ENCODE data around the gene ADAMTSL3. TPM values are rescaled to one million over a fixed set of nuclear protein-coding genes. Genes with fewer than 3 reads are reported as not detected.

ADAMTSL3 gene
- total and polyA plus RNA-seq, 2 of the 8 experiments (the other 6 are each of a cell fraction or from before 2014, with no cell fraction given), result 0.35 to 1.4 TPM

GRCh38 chr15:83992324-83993031 lies 338.6 kb downstream of the ADAMTSL3 start:
- FAIRE-seq (no peak), DNase-seq (ENCODE audit: low read depth in 1 of 2, low spot score in 2 of 2) (no peak)
- no peak overlapping the region for H3K4ac ChIP-seq (replicated peaks; ENCODE audit: insufficient read length, low read depth, low read length)
- 98% methylated on average over 3 of the region's 3 CpGs; no CpG with 5 or more reads in 1 of the 2 experiments for WGBS, 2 experiments (ENCODE audit: extremely low coverage in 1 of 2, insufficient coverage in 1 of 2, insufficient read length in 1 of 2, insufficient replicate concordance in 2 of 2, low coverage in 1 of 2, low lambda C conversion rate in 2 of 2, missing lambda C conversion rate in 1 of 2)
- no peak overlapping the region for H2AK5ac ChIP-seq (ENCODE audit: low read depth, low read length)
- H3K14ac ChIP-seq (ENCODE audit: insufficient read length), result no peak overlapping the region
- peaks cover 0 to 2% (median 0%) of the 10 kb centered on the region in 4 experiments; a peak in 1 of 7 replicates for H3K27me3 ChIP-seq (replicated peaks in 1 of 4; ENCODE audit: control insufficient read depth in 3 of 4, extremely low read depth in 1 of 4, insufficient read depth in 3 of 4, low read length in 3 of 4)
- H3K23me2 ChIP-seq (ENCODE audit: low read depth, low read length), result no peaks in the 10 kb centered on the region
- ChIA-PET CTCF (ENCODE audit: partially characterized antibody) (interaction anchor here (0.7 to 3.4 kb wide), 8 partner anchors 9 to 319 kb away, joined by 3 to 15 read pairs (median 8); no protein-coding TSS in a partner anchor), POLR2A (ENCODE audit: partially characterized antibody) (no interaction called here)
- no peak overlapping the region for H2BK15ac ChIP-seq (ENCODE audit: low read length)
- no peaks in the 10 kb centered on the region for H3K9me3 ChIP-seq (ENCODE audit: insufficient read depth in 2 of 2, low read depth in 1 of 2, low read length in 1 of 2)
- no peak overlapping the region for H3K9ac ChIP-seq (replicated peaks in 1 of 4; ENCODE audit: extremely low read depth in 1 of 4, low read depth in 3 of 4, low read length in 3 of 4)
- H3K4me2 ChIP-seq (ENCODE audit: insufficient read depth in 1 of 2, low read depth in 2 of 2, low read length in 2 of 2), result no peak overlapping the region
- H3K79me2 ChIP-seq (ENCODE audit: control insufficient read depth in 1 of 2, insufficient read depth in 2 of 2, low read length in 2 of 2), result no peaks in the 10 kb centered on the region
- no peak overlapping the region for H3K23ac ChIP-seq (ENCODE audit: insufficient read length)
- H2AFZ ChIP-seq (ENCODE audit: low read length), result no peak overlapping the region
- H2BK12ac ChIP-seq (ENCODE audit: low read depth, low read length), result no peak overlapping the region
- H3K79me1 ChIP-seq (ENCODE audit: low read depth, low read length), result no peaks in the 10 kb centered on the region
- H4K91ac ChIP-seq (replicated peaks; ENCODE audit: insufficient read length, low read length), result no peak overlapping the region
- H3K56ac ChIP-seq (replicated peaks; ENCODE audit: insufficient read length, low read depth, low read length), result no peak overlapping the region
- no peak overlapping the region for H2BK5ac ChIP-seq (ENCODE audit: low read depth, low read length)
- no peak overlapping the region for H3K18ac ChIP-seq (ENCODE audit: extremely low read depth, low read length)
- TF ChIP-seq RBBP5 (IDR thresholded peaks at IDR 0.05; ENCODE audit: borderline replicate concordance, low read depth, low read length) (no peak), ATF2 (IDR thresholded peaks at IDR 0.05; ENCODE audit: low read length) (no peak), SP1 (IDR thresholded peaks at IDR 0.05; ENCODE audit: low read depth, low read length) (no peak), NRF1 (IDR thresholded peaks at IDR 0.05; ENCODE audit: low read depth, low read length) (no peak), GABPA (IDR thresholded peaks at IDR 0.05; ENCODE audit: borderline replicate concordance, insufficient read depth, low read length) (no peak), CHD2 (IDR thresholded peaks at IDR 0.05; ENCODE audit: low read length) (no peak), BCL11A (IDR thresholded peaks at IDR 0.05; ENCODE audit: low read depth in 2 of 2, low read length in 2 of 2) (no peak)
- H2BK120ac ChIP-seq (replicated peaks; ENCODE audit: low read depth, low read length), result no peak overlapping the region
- no peak overlapping the region for H3K27ac ChIP-seq (ENCODE audit: low read depth, low read length)
- no peak overlapping the region for H2BK20ac ChIP-seq (ENCODE audit: low read length)
- H4K8ac ChIP-seq (ENCODE audit: extremely low read depth, insufficient read depth, low read length), result no peak overlapping the region
- no peaks in the 10 kb centered on the region for H3K4me1 ChIP-seq (replicated peaks in 1 of 4; ENCODE audit: control insufficient read depth in 3 of 4, insufficient read depth in 4 of 4, low read length in 3 of 4)
- no peak overlapping the region for H4K5ac ChIP-seq (ENCODE audit: insufficient read length, low read depth, low read length)
- no peaks in the 10 kb centered on the region for H3K36me3 ChIP-seq (ENCODE audit: control insufficient read depth in 2 of 4, insufficient read depth in 4 of 4, low read length in 3 of 4)
- no peak overlapping the region for H3K4me3 ChIP-seq (ENCODE audit: extremely low read depth in 1 of 4, insufficient read depth in 2 of 4, low read depth in 3 of 4, low read length in 4 of 4)
- no peaks in the 10 kb centered on the region for H4K20me1 ChIP-seq (replicated peaks in 1 of 2; ENCODE audit: control insufficient read depth in 1 of 2, insufficient read depth in 2 of 2, low read length in 2 of 2)
